ENCODE data around the gene LRRC4C.

Gene LRRC4C

DNA sequence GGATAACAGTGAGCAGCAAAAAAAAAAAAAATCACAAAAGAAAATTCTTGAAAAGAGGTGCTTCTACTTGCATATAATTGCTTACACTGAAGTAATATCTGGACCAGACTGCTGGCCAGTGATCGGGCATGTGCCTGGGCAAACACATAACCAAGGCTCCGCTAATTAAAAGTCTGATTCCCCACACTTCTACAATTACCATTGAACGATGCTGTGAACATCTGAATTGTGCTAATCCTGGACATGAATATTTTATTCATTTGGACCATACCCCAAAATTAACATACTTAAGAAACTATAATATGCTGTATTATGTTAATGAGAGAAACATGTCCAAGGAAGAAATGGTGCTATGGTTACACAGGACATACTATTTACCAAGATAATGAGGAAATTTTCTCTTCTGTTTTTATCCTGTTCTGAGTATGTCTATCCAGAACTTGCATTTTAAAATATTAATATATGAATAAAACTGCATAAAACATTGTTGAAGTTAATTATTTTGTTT is 69.8 kb downstream of the LRRC4C start:
- Histone ChIP-seq H3K36me3 (ENCODE audit: control insufficient read depth, insufficient read depth, low read length) (no peaks in the 10 kb centered on the region), H3K27me3 (ENCODE audit: control insufficient read depth, insufficient read depth, low read length) (no peaks in the 10 kb centered on the region), H3K4me1 (ENCODE audit: control insufficient read depth, insufficient read depth, low read length) (peaks cover 43% of the 10 kb centered on the region), H3K27ac (ENCODE audit: low read depth, low read length) (no peak overlapping the region), H3K4me3 (ENCODE audit: low read depth, low read length) (no peak overlapping the region), H3K9me3 (ENCODE audit: control insufficient read depth, insufficient read depth, low read depth, low read length) (no peaks in the 10 kb centered on the region), H3K9ac (ENCODE audit: low read length) (no peak overlapping the region)

GRCh38 chr11:41384329-41384728 is 75.1 kb downstream of the LRRC4C start:
- no peaks in the 10 kb centered on the region for H3K27me3 ChIP-seq (ENCODE audit: control insufficient read depth, insufficient read depth, low read length)
- no peaks in the 10 kb centered on the region for H3K9me3 ChIP-seq (ENCODE audit: control insufficient read depth, insufficient read depth, low read depth, low read length)
- H3K27ac ChIP-seq (ENCODE audit: low read depth, low read length), result no peak overlapping the region
- no peak overlapping the region for H3K4me3 ChIP-seq (ENCODE audit: low read depth, low read length)
- H3K4me1 ChIP-seq (ENCODE audit: control insufficient read depth, insufficient read depth, low read length), result peaks cover 5% of the 10 kb centered on the region
- no peaks in the 10 kb centered on the region for H3K36me3 ChIP-seq (ENCODE audit: control insufficient read depth, insufficient read depth, low read length)
- no peak overlapping the region for H3K9ac ChIP-seq (ENCODE audit: low read length)

- no peaks in the 10 kb centered on the region for H3K27me3 ChIP-seq (ENCODE audit: control insufficient read depth, insufficient read depth, low read length)
- H3K9ac ChIP-seq (ENCODE audit: low read length), result no peak overlapping the region
- no peak overlapping the region for H3K27ac ChIP-seq (ENCODE audit: low read depth, low read length)
- no peaks in the 10 kb centered on the region for H3K9me3 ChIP-seq (ENCODE audit: control insufficient read depth, insufficient read depth, low read depth, low read length)
- H3K36me3 ChIP-seq (ENCODE audit: control insufficient read depth, insufficient read depth, low read length), result no peaks in the 10 kb centered on the region
- H3K4me1 ChIP-seq (ENCODE audit: control insufficient read depth, insufficient read depth, low read length), result peaks cover 5% of the 10 kb centered on the region
- H3K4me3 ChIP-seq (ENCODE audit: low read depth, low read length), result no peak overlapping the region
These were observed 75.7 kb downstream of the LRRC4C start for GRCh38 chr11:41383768-41384167.

DNA sequence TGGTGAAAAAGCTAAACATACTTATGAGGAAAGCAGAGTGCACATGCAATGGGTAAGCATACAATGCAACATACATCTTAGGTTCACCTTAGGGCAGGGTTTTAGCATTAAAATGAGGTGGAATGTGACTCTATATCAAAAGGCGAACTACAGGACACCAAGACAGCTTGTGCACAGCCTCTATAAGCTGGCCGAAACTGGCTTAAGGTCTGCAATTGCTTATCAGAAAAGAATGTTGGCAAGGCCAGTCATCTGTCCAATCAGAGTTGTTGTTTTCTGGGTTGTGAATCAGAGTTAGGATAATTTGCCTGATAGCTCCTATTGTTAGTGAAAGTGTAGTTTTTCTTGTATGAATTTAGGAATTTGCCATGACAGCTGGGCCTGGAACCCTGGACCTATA is 76.5 kb downstream of the LRRC4C start:
- H3K27me3 ChIP-seq (ENCODE audit: control insufficient read depth, insufficient read depth, low read length), result no peaks in the 10 kb centered on the region
- peaks cover 8% of the 10 kb centered on the region for H3K4me1 ChIP-seq (ENCODE audit: control insufficient read depth, insufficient read depth, low read length)
- H3K9me3 ChIP-seq (ENCODE audit: control insufficient read depth, insufficient read depth, low read depth, low read length), result no peaks in the 10 kb centered on the region
- no peak overlapping the region for H3K4me3 ChIP-seq (ENCODE audit: low read depth, low read length)
- H3K9ac ChIP-seq (ENCODE audit: low read length), result no peak overlapping the region
- no peaks in the 10 kb centered on the region for H3K36me3 ChIP-seq (ENCODE audit: control insufficient read depth, insufficient read depth, low read length)
- H3K27ac ChIP-seq (ENCODE audit: low read depth, low read length), result no peak overlapping the region

DNA sequence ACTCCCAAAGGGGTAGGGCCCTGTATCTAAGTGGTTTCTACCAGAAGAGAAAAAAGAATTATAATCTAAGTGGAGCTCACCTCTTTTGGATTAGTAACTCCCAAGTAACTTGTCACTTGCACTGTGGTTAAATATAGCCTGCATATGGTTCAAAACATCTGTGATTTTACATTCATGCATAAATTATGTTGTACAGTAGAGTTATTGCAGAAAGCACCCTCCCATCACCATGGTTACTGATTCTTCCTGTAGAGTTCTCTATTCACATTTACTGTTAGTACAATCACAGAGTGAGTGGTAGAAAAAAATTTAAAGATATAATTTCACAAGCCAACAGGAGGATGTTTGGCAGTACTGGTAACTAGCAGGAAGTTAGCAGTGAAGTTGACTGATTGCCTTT is 80.4 kb downstream of the LRRC4C start:
- Histone ChIP-seq H3K4me1 (ENCODE audit: control insufficient read depth, insufficient read depth, low read length) (peaks cover 11% of the 10 kb centered on the region), H3K9me3 (ENCODE audit: control insufficient read depth, insufficient read depth, low read depth, low read length) (no peaks in the 10 kb centered on the region), H3K4me3 (ENCODE audit: low read depth, low read length) (no peak overlapping the region), H3K9ac (ENCODE audit: low read length) (no peak overlapping the region), H3K27ac (ENCODE audit: low read depth, low read length) (no peak overlapping the region), H3K36me3 (ENCODE audit: control insufficient read depth, insufficient read depth, low read length) (no peaks in the 10 kb centered on the region), H3K27me3 (ENCODE audit: control insufficient read depth, insufficient read depth, low read length) (no peaks in the 10 kb centered on the region)

- no peaks in the 10 kb centered on the region for H3K9me3 ChIP-seq (ENCODE audit: control insufficient read depth, insufficient read depth, low read depth, low read length)
- H3K9ac ChIP-seq (ENCODE audit: low read length), result no peak overlapping the region
- no peaks in the 10 kb centered on the region for H3K36me3 ChIP-seq (ENCODE audit: control insufficient read depth, insufficient read depth, low read length)
- H3K27me3 ChIP-seq (ENCODE audit: control insufficient read depth, insufficient read depth, low read length), result no peaks in the 10 kb centered on the region
- H3K4me1 ChIP-seq (ENCODE audit: control insufficient read depth, insufficient read depth, low read length), result peaks cover 9% of the 10 kb centered on the region
- no peak overlapping the region for H3K27ac ChIP-seq (ENCODE audit: low read depth, low read length)
- no peak overlapping the region for H3K4me3 ChIP-seq (ENCODE audit: low read depth, low read length)
These were observed 81.6 kb downstream of the LRRC4C start for GRCh38 chr11:41377709-41378394.

GRCh38 chr11:41351825-41352224 is 107.6 kb downstream of the LRRC4C start:
- Histone ChIP-seq H3K9me3 (ENCODE audit: control insufficient read depth, insufficient read depth, low read depth, low read length) (no peaks in the 10 kb centered on the region), H3K4me1 (ENCODE audit: control insufficient read depth, insufficient read depth, low read length) (no peaks in the 10 kb centered on the region), H3K27ac (ENCODE audit: low read depth, low read length) (no peak overlapping the region), H3K27me3 (ENCODE audit: control insufficient read depth, insufficient read depth, low read length) (no peaks in the 10 kb centered on the region), H3K4me3 (ENCODE audit: low read depth, low read length) (no peak overlapping the region), H3K36me3 (ENCODE audit: control insufficient read depth, insufficient read depth, low read length) (no peaks in the 10 kb centered on the region), H3K9ac (ENCODE audit: low read length) (no peak overlapping the region)

DNA sequence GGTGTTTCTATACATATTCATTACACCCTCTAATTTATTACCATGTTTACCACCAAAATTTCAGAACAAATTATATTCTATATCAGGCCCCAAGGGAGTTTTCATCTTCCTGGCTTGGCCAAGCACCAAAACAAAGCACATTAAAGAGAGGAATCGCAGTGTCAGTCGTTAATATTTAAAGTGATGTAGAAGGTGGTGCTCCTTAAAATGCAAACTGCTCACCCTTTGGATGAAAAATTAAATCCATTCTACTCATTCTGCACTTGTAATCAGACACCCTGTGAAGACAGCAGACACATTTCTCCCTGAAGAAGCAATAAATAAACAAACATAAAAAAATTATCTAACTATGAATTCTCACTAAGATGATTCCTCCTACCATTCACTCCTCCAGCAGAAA is 113.4 kb downstream of the LRRC4C start:
- H3K9me3 ChIP-seq (ENCODE audit: control insufficient read depth, insufficient read depth, low read depth, low read length), result no peaks in the 10 kb centered on the region
- H3K36me3 ChIP-seq (ENCODE audit: control insufficient read depth, insufficient read depth, low read length), result no peaks in the 10 kb centered on the region
- no peak overlapping the region for H3K9ac ChIP-seq (ENCODE audit: low read length)
- no peaks in the 10 kb centered on the region for H3K27me3 ChIP-seq (ENCODE audit: control insufficient read depth, insufficient read depth, low read length)
- no peak overlapping the region for H3K4me3 ChIP-seq (ENCODE audit: low read depth, low read length)
- no peaks in the 10 kb centered on the region for H3K4me1 ChIP-seq (ENCODE audit: control insufficient read depth, insufficient read depth, low read length)
- no peak overlapping the region for H3K27ac ChIP-seq (ENCODE audit: low read depth, low read length)

GRCh38 chr11:41334007-41334933 is 125.2 kb downstream of the LRRC4C start:
- no peaks in the 10 kb centered on the region for H3K4me1 ChIP-seq (ENCODE audit: control insufficient read depth, insufficient read depth, low read length)
- no peak overlapping the region for H3K9ac ChIP-seq (ENCODE audit: low read length)
- no peaks in the 10 kb centered on the region for H3K27me3 ChIP-seq (ENCODE audit: control insufficient read depth, insufficient read depth, low read length)
- no peak overlapping the region for H3K4me3 ChIP-seq (ENCODE audit: low read depth, low read length)
- H3K36me3 ChIP-seq (ENCODE audit: control insufficient read depth, insufficient read depth, low read length), result no peaks in the 10 kb centered on the region
- H3K27ac ChIP-seq (ENCODE audit: low read depth, low read length), result no peak overlapping the region
- H3K9me3 ChIP-seq (ENCODE audit: control insufficient read depth, insufficient read depth, low read depth, low read length), result no peaks in the 10 kb centered on the region

DNA sequence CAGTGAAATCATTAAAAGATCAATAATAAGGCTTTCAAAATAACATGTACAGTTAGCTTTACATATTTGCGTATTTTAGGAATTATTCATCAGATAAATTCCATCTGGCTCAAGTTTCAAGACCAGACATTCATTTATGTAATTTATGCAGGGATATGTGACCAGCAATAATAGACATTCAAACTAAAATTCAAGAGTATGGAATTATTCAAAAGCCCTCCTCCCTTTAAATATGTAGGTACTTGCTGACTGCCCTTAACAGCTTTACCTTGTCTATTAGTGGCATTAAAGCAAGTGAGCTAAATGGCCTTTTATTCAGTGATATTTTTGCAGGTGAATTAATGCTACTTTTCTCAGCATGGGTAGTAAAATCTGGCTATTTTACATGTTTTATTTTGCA is 126.1 kb downstream of the LRRC4C start:
- Histone ChIP-seq H3K4me1 (ENCODE audit: control insufficient read depth, insufficient read depth, low read length) (no peaks in the 10 kb centered on the region), H3K9ac (ENCODE audit: low read length) (no peak overlapping the region), H3K27ac (ENCODE audit: low read depth, low read length) (no peak overlapping the region), H3K27me3 (ENCODE audit: control insufficient read depth, insufficient read depth, low read length) (no peaks in the 10 kb centered on the region), H3K36me3 (ENCODE audit: control insufficient read depth, insufficient read depth, low read length) (no peaks in the 10 kb centered on the region), H3K9me3 (ENCODE audit: control insufficient read depth, insufficient read depth, low read depth, low read length) (no peaks in the 10 kb centered on the region), H3K4me3 (ENCODE audit: low read depth, low read length) (no peak overlapping the region)

- H3K27me3 ChIP-seq (ENCODE audit: control insufficient read depth, insufficient read depth, low read length), result no peaks in the 10 kb centered on the region
- H3K4me3 ChIP-seq (ENCODE audit: low read depth, low read length), result no peak overlapping the region
- H3K9me3 ChIP-seq (ENCODE audit: control insufficient read depth, insufficient read depth, low read depth, low read length), result no peaks in the 10 kb centered on the region
- H3K27ac ChIP-seq (ENCODE audit: low read depth, low read length), result no peak overlapping the region
- H3K9ac ChIP-seq (ENCODE audit: low read length), result no peak overlapping the region
- no peaks in the 10 kb centered on the region for H3K36me3 ChIP-seq (ENCODE audit: control insufficient read depth, insufficient read depth, low read length)
- no peaks in the 10 kb centered on the region for H3K4me1 ChIP-seq (ENCODE audit: control insufficient read depth, insufficient read depth, low read length)
These were observed 131.1 kb downstream of the LRRC4C start for GRCh38 chr11:41328324-41328723.

Data from HUES6 (cell line).